GM21447 (cell line): ENCODE measurements around the gene CYP39A1.

Experiments
- ATAC-seq: cut with Tn5 transposase; IDR thresholded peaks from one replicate; pipeline ENCODE4 v1.9.1; 2021; ENCODE audit not compliant: unreplicated experiment

The CYP39A1 gene

GRCh38 chr6:46652603-46653438 lies at the start of gene CYP39A1, which contains the start of gene SLC25A27:
Gene CYP39A1, minus strand, starts transcription at chr6:46652818. Its CDS starts 236 bp downstream, at chr6:46652582.
Gene SLC25A27, plus strand, starts transcription at chr6:46652975. Its CDS starts 218 bp downstream, at chr6:46653193.
- ATAC-seq: peak; percentile 100

- ATAC-seq: no peak
Measured at GRCh38 chr6:46699970-46700369, 47.4 kb upstream of the CYP39A1 start.

GRCh38 chr6:46690911-46691451 lies 38.4 kb upstream of the CYP39A1 start:
- ATAC-seq: no peak

- no peak for ATAC-seq
Measured at GRCh38 chr6:46690141-46690755, 37.6 kb upstream of the CYP39A1 start.

- no peak for ATAC-seq
Measured at GRCh38 chr6:46689657-46690056, 37.0 kb upstream of the CYP39A1 start.

- no peak for ATAC-seq
Measured at GRCh38 chr6:46688966-46689335, 36.3 kb upstream of the CYP39A1 start.

- ATAC-seq: no peak
Measured at GRCh38 chr6:46688117-46688965, 35.7 kb upstream of the CYP39A1 start.

- ATAC-seq: no peak
Measured at GRCh38 chr6:46687619-46688097, 35.0 kb upstream of the CYP39A1 start, which contains the start of gene TDRD6. Gene TDRD6, plus strand, starts transcription at chr6:46687885. Its CDS starts 244 bp downstream, at chr6:46688129.

- no peak for ATAC-seq
Measured at GRCh38 chr6:46684771-46685170, 32.2 kb upstream of the CYP39A1 start.

- ATAC-seq: no peak
Measured at GRCh38 chr6:46677314-46677654, 24.7 kb upstream of the CYP39A1 start.

- ATAC-seq: no peak
Measured at GRCh38 chr6:46676604-46677313, 24.1 kb upstream of the CYP39A1 start.

GRCh38 chr6:46674410-46674809 lies 21.8 kb upstream of the CYP39A1 start:
- ATAC-seq: no peak

GRCh38 chr6:46667377-46667776 lies 14.8 kb upstream of the CYP39A1 start:
- ATAC-seq: no peak

GRCh38 chr6:46661483-46661882 lies 8.9 kb upstream of the CYP39A1 start:
- ATAC-seq: no peak

- ATAC-seq: no peak
Measured at GRCh38 chr6:46657642-46658041, 5.0 kb upstream of the CYP39A1 start.

- no peak for ATAC-seq
Measured at GRCh38 chr6:46655803-46656202, 3.2 kb upstream of the CYP39A1 start.

- no peak for ATAC-seq
Measured at GRCh38 chr6:46653439-46654195, 999 bp upstream of the CYP39A1 start.

GRCh38 chr6:46652232-46652602 lies 401 bp downstream of the CYP39A1 start:
- ATAC-seq: no peak

GRCh38 chr6:46651816-46652215 lies 802 bp downstream of the CYP39A1 start:
- no peak for ATAC-seq

- ATAC-seq: no peak
Measured at GRCh38 chr6:46651006-46651405, 1.6 kb downstream of the CYP39A1 start.
